SK-N-SH (cell line): Measurements from ENCODE around the gene CCDC68. TPM values are rescaled to one million over a fixed set of nuclear protein-coding genes. Genes with fewer than 3 reads are reported as not detected.
A peak's percentile ranks its signal among the peaks of the same experiment; 100 is the strongest.

Source experiments
- CTCF ChIA-PET: fragments of 300-600, 350-600 bp; formaldehyde crosslinking; extraction: SDS; loops from one replicate; lab custom pipeline; 2021; lab: Yijun Ruan, JAX
- POLR2A ChIA-PET: fragments of 350-600 bp; sonication (Branson Sonifier 250); formaldehyde crosslinking; extraction: SDS; loops from one replicate; lab custom pipeline; 2020; ENCODE audit warnings: antibody characterized with exemption, inconsistent platforms; lab: Yijun Ruan, JAX
- DNase-seq: peaks from one replicate; pipeline ENCODE4 v3.0.0; 2012
- H2AFZ ChIP-seq: fragments of 200-600 bp; sonication (generic); 2 replicates; pipeline ENCODE4 v1.8.1; 2016; ENCODE audit warnings: antibody characterized with exemption, mild to moderate bottlenecking, low read depth
- H3F3A ChIP-seq: fragments of 200-600 bp; sonication (generic); replicated peaks from 2 replicates; pipeline ENCODE3; 2016; ENCODE audit warnings: antibody characterized with exemption, mild to moderate bottlenecking; ENCODE audit not compliant: insufficient read depth
- H3K27ac ChIP-seq, 2 experiments: fragments of 200-500 bp in 1 of 2; fragments of 200-600 bp in 1 of 2; sonication (Bioruptor generic) in 1 of 2; sonication (generic), shearing (Covaris generic) in 1 of 2; 2 replicates each; pipeline versions ENCODE4 v1.5.1 to v1.6.1; 2014 to 2016; ENCODE audit warnings: low read depth in 2 of 2, inconsistent platforms in 1 of 2, low read length in 1 of 2, mild to moderate bottlenecking in 1 of 2, mixed read lengths in 1 of 2
- H3K27me3 ChIP-seq: fragments of 200-600 bp; sonication (generic), shearing (Covaris generic); 2 replicates; pipeline ENCODE4 v1.6.1; 2016; ENCODE audit warnings: mixed run types; ENCODE audit not compliant: insufficient read depth
- H3K36me3 ChIP-seq, 2 experiments: fragments of 200-500 bp in 1 of 2; fragments of 200-600 bp in 1 of 2; sonication (Bioruptor generic) in 1 of 2; sonication (generic) in 1 of 2; replicated peaks in 1 of 2; 2 replicates each; pipeline versions ENCODE3 to v1.5.1; 2014 to 2016; ENCODE audit warnings: low read length in 1 of 2, mild to moderate bottlenecking in 1 of 2; ENCODE audit not compliant: insufficient read depth in 2 of 2, control insufficient read depth in 1 of 2
- H3K4me1 ChIP-seq, 2 experiments: fragments of 200-500 bp in 1 of 2; fragments of 200-600 bp in 1 of 2; sonication (Bioruptor generic) in 1 of 2; sonication (generic), shearing (Covaris generic) in 1 of 2; 2 replicates each; pipeline versions ENCODE4 v1.5.1 to v1.6.1; 2014 to 2016; ENCODE audit warnings: low read depth in 1 of 2, low read length in 1 of 2, mixed run types in 1 of 2; ENCODE audit not compliant: insufficient read depth in 2 of 2, control insufficient read depth in 1 of 2
- H3K4me2 ChIP-seq: fragments of 200-600 bp; sonication (generic), shearing (Covaris generic); 2 replicates; pipeline ENCODE4 v1.6.1; 2017; ENCODE audit warnings: mixed run types
- H3K4me3 ChIP-seq, 2 experiments: fragments of 200-500 bp in 1 of 2; fragments of 200-600 bp in 1 of 2; sonication (Bioruptor generic) in 1 of 2; sonication (generic), shearing (Covaris generic) in 1 of 2; 2 replicates each; pipeline versions ENCODE4 v1.5.1 to v1.8.1; 2014 to 2016; ENCODE audit warnings: low read depth in 2 of 2, inconsistent platforms in 1 of 2, low read length in 1 of 2, mild to moderate bottlenecking in 1 of 2, mixed read lengths in 1 of 2, moderate library complexity in 1 of 2
- H3K79me2 ChIP-seq: fragments of 200-600 bp; sonication (generic); 2 replicates; pipeline ENCODE4 v1.8.1; 2017; ENCODE audit warnings: mild to moderate bottlenecking; ENCODE audit not compliant: insufficient read depth
- H3K9ac ChIP-seq: fragments of 200-600 bp; sonication (generic); 2 replicates; pipeline ENCODE4 v1.6.1; 2017; ENCODE audit warnings: mixed run types
- H3K9me2 ChIP-seq: fragments of 200-600 bp; sonication (generic); 2 replicates; pipeline ENCODE4 v1.6.1; 2017; ENCODE audit warnings: mixed run types
- H3K9me3 ChIP-seq: fragments of 200-600 bp; sonication (generic); 2 replicates; pipeline ENCODE4 v1.6.1; 2017; ENCODE audit warnings: mixed run types, mild to moderate bottlenecking, moderate library complexity
- H4K20me1 ChIP-seq: fragments of 200-600 bp; sonication (generic); 2 replicates; pipeline ENCODE4 v1.6.1; 2017; ENCODE audit warnings: mild to moderate bottlenecking, mixed run types; ENCODE audit not compliant: insufficient read depth
- CHD2 ChIP-seq: fragments of 150-350 bp; IDR thresholded peaks from 2 replicates; pipeline ENCODE4 v1.6.1; 2018; ENCODE audit warnings: low read length; ENCODE audit not compliant: partially characterized antibody
- FOSL2 ChIP-seq: IDR thresholded peaks from 2 replicates; pipeline ENCODE4 v1.4.0; 2012; ENCODE audit warnings: low read depth, mild to moderate bottlenecking, moderate library complexity, borderline replicate concordance
- GABPA ChIP-seq: IDR thresholded peaks from 2 replicates; pipeline ENCODE4 v1.4.0; 2012; ENCODE audit warnings: low read depth, mild to moderate bottlenecking
- GATA2 ChIP-seq: sonication (generic); formaldehyde crosslinking; IDR thresholded peaks from 2 replicates; pipeline ENCODE4 v1.5.0; 2020; ENCODE audit warnings: mild to moderate bottlenecking, missing genetic modification reagents
- JUND ChIP-seq: IDR thresholded peaks from 2 replicates; pipeline ENCODE4 v1.4.0; 2012
- MAX ChIP-seq: IDR thresholded peaks from 2 replicates; pipeline ENCODE4 v1.4.0; 2012; ENCODE audit warnings: low read depth
- MEF2A ChIP-seq: IDR thresholded peaks from 2 replicates; pipeline ENCODE4 v1.4.0; 2012; ENCODE audit warnings: low read depth, borderline replicate concordance
- NFIC ChIP-seq: IDR thresholded peaks from 2 replicates; pipeline ENCODE4 v1.4.0; 2012; ENCODE audit warnings: borderline replicate concordance
- NRF1 ChIP-seq: IDR thresholded peaks from 2 replicates; pipeline ENCODE4 v1.6.1; 2012; ENCODE audit warnings: low read depth, mild to moderate bottlenecking, low read length
- POLR2AphosphoS5 ChIP-seq: IDR thresholded peaks from 2 replicates; pipeline ENCODE4 v1.6.1; 2012; ENCODE audit warnings: low read depth, low read length
- RAD21 ChIP-seq: IDR thresholded peaks from 2 replicates; pipeline ENCODE4 v1.6.1; 2012; ENCODE audit warnings: mild to moderate bottlenecking, low read length
- RCOR1 ChIP-seq: fragments of 150-350 bp; IDR thresholded peaks from 2 replicates; pipeline ENCODE4 v1.6.1; 2017; ENCODE audit warnings: antibody characterized with exemption, low read length
- RFX5 ChIP-seq: IDR thresholded peaks from 2 replicates; pipeline ENCODE4 v1.6.1; 2012; ENCODE audit warnings: mild to moderate bottlenecking, improper control_type of control experiment, low read length
- RXRA ChIP-seq: IDR thresholded peaks from 2 replicates; pipeline ENCODE4 v1.4.0; 2012; ENCODE audit warnings: low read depth, mild to moderate bottlenecking, borderline replicate concordance
- TAF1 ChIP-seq: IDR thresholded peaks from 2 replicates; pipeline ENCODE4 v1.6.1; 2012; ENCODE audit warnings: low read depth, mild to moderate bottlenecking, low read length, moderate library complexity, borderline replicate concordance
- WGBS: methylation state at CpG from one replicate; pipeline ENCODE4 v1.1.6; 2017; ENCODE audit warnings: low lambda C conversion rate; 5-methylcytosine and 5-hydroxymethylcytosine counted together
- polyA plus RNA-seq, 3 experiments: library from polyadenylated mRNA; depleted of rRNA; stranded (reverse); fragments of >200 nt; gene quantifications; 2 replicates each; pipeline ENCODE4 v1.2.3, GENCODE V29; 2012
- TF ChIP-seq, protein P1 (sequence below): fragments of 150-350 bp; IDR thresholded peaks from 2 replicates; pipeline ENCODE4 v1.6.1; 2017; ENCODE audit warnings: antibody characterized with exemption, low read length, low read depth, borderline replicate concordance
- TF ChIP-seq, protein P2 (sequence below): fragments of 200-600 bp; sonication (generic); IDR thresholded peaks from 2 replicates; pipeline ENCODE4 v1.6.1; 2017; ENCODE audit warnings: antibody characterized with exemption, mild to moderate bottlenecking, moderate library complexity
- TF ChIP-seq, protein P3 (sequence below): fragments of 150-350 bp; IDR thresholded peaks from 2 replicates; pipeline ENCODE4 v1.6.1; 2016; ENCODE audit warnings: mild to moderate bottlenecking, low read depth, low read length
- TF ChIP-seq, protein P4 (sequence below): IDR thresholded peaks from 2 replicates; pipeline ENCODE4; 2012
- TF ChIP-seq, protein P5 (sequence below): IDR thresholded peaks from 2 replicates; pipeline ENCODE4 v1.4.0; 2012; ENCODE audit warnings: low read depth, borderline replicate concordance

CCDC68 gene
- polyA plus RNA-seq, 1 of the 3 experiments (the other 2 are of a cell fraction): not detected

DNA sequence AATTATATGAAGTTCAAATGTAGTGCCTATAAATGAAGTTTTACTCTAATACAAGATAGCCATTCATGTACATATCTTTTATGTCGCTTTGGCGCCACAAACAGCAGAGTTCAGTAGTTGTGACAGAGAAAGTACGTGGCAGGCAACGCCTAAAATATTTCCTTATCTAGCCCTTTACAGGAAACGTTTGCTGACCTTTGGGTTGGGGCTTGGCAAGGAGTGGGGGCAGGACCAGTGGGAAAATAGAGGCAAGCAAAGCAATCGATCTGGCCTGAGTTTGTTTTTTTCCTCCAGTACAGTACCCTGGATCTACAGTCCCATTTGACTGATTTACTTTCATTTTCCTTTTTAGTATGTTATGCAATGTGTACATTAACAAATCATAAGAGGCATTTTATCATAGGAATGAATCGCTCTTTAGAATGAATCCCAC lies 13.1 kb downstream of the CCDC68 start:
- H3K9me3 ChIP-seq: no peaks in the 10 kb centered on the region
- H3F3A ChIP-seq: no peaks in the 10 kb centered on the region
- CTCF ChIA-PET: interaction anchor here (0.7 to 1.5 kb wide), 2 partner anchors 32 to 267 kb away, joined by 3 to 4 read pairs; no protein-coding TSS in a partner anchor
- H3K9ac ChIP-seq: no peak overlapping the region
- no peak overlapping the region; a peak in 1 of 4 replicates for H3K27ac ChIP-seq
- H4K20me1 ChIP-seq: no peaks in the 10 kb centered on the region
- no peaks in the 10 kb centered on the region for H3K9me2 ChIP-seq
- no peaks in the 10 kb centered on the region for H3K27me3 ChIP-seq
- DNase-seq: no peak
- H2AFZ ChIP-seq: peak overlapping the region; percentile 74
- POLR2A ChIA-PET: no interaction called here
- H3K4me1 ChIP-seq: peaks cover 0 to 10% of the 10 kb centered on the region in 2 experiments; a peak in 2 of 4 replicates
- H3K4me2 ChIP-seq: peak overlapping the region; percentile 17; the same call in 1 of the 2 replicates
- no peak for TF ChIP-seq MEF2A
- TF ChIP-seq, protein P1, sequence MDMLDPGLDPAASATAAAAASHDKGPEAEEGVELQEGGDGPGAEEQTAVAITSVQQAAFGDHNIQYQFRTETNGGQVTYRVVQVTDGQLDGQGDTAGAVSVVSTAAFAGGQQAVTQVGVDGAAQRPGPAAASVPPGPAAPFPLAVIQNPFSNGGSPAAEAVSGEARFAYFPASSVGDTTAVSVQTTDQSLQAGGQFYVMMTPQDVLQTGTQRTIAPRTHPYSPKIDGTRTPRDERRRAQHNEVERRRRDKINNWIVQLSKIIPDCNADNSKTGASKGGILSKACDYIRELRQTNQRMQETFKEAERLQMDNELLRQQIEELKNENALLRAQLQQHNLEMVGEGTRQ: no peak
- TF ChIP-seq NRF1: no peak
- no peak for TF ChIP-seq MAX
- no peak for TF ChIP-seq GABPA
- TF ChIP-seq, all 33 proteins: peak for 0
- 87% methylated on average over 7 of the region's 7 CpGs for WGBS
- H3K36me3 ChIP-seq: no peaks in the 10 kb centered on the region
- H3K79me2 ChIP-seq: no peaks in the 10 kb centered on the region; the same call in 1 of the 2 replicates
- H3K4me3 ChIP-seq: peak overlapping the region in 1 of 2 experiments; percentile 23; a peak in 1 of 4 replicates

GRCh38 chr18:54945576-54946125 lies 13.6 kb downstream of the CCDC68 start:
- no peaks in the 10 kb centered on the region; the same call in 1 of the 2 replicates for H3K79me2 ChIP-seq
- no peaks in the 10 kb centered on the region for H3K27me3 ChIP-seq
- H2AFZ ChIP-seq: peak overlapping the region; percentile 74; the same call in 1 of the 2 replicates
- no peaks in the 10 kb centered on the region for H3F3A ChIP-seq
- H3K36me3 ChIP-seq: no peaks in the 10 kb centered on the region
- no peak overlapping the region for H3K9ac ChIP-seq
- no peaks in the 10 kb centered on the region for H3K9me2 ChIP-seq
- H3K4me2 ChIP-seq: no peak overlapping the region
- no peaks in the 10 kb centered on the region for H3K9me3 ChIP-seq
- H3K4me3 ChIP-seq: no peak overlapping the region
- POLR2A ChIA-PET: no interaction called here
- no peak overlapping the region for H3K27ac ChIP-seq
- no peak for DNase-seq
- peaks cover 0 to 10% of the 10 kb centered on the region in 2 experiments; a peak in 2 of 4 replicates for H3K4me1 ChIP-seq
- WGBS: 90% methylated on average over 4 of the region's 4 CpGs
- CTCF ChIA-PET: interaction anchor here (0.7 kb wide), 2 partner anchors 19 to 32 kb away, joined by 3 read pairs; no protein-coding TSS in a partner anchor
- H4K20me1 ChIP-seq: no peaks in the 10 kb centered on the region
- no peak for TF ChIP-seq NFIC
- TF ChIP-seq JUND: no peak
- TF ChIP-seq, protein P2, sequence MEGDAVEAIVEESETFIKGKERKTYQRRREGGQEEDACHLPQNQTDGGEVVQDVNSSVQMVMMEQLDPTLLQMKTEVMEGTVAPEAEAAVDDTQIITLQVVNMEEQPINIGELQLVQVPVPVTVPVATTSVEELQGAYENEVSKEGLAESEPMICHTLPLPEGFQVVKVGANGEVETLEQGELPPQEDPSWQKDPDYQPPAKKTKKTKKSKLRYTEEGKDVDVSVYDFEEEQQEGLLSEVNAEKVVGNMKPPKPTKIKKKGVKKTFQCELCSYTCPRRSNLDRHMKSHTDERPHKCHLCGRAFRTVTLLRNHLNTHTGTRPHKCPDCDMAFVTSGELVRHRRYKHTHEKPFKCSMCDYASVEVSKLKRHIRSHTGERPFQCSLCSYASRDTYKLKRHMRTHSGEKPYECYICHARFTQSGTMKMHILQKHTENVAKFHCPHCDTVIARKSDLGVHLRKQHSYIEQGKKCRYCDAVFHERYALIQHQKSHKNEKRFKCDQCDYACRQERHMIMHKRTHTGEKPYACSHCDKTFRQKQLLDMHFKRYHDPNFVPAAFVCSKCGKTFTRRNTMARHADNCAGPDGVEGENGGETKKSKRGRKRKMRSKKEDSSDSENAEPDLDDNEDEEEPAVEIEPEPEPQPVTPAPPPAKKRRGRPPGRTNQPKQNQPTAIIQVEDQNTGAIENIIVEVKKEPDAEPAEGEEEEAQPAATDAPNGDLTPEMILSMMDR: no peak
- no peak for TF ChIP-seq RXRA
- TF ChIP-seq, protein P3, sequence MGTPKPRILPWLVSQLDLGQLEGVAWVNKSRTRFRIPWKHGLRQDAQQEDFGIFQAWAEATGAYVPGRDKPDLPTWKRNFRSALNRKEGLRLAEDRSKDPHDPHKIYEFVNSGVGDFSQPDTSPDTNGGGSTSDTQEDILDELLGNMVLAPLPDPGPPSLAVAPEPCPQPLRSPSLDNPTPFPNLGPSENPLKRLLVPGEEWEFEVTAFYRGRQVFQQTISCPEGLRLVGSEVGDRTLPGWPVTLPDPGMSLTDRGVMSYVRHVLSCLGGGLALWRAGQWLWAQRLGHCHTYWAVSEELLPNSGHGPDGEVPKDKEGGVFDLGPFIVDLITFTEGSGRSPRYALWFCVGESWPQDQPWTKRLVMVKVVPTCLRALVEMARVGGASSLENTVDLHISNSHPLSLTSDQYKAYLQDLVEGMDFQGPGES: no peak
- TF ChIP-seq TAF1: no peak
- TF ChIP-seq FOSL2: no peak
- no peak for TF ChIP-seq POLR2AphosphoS5
- TF ChIP-seq, protein P4, sequence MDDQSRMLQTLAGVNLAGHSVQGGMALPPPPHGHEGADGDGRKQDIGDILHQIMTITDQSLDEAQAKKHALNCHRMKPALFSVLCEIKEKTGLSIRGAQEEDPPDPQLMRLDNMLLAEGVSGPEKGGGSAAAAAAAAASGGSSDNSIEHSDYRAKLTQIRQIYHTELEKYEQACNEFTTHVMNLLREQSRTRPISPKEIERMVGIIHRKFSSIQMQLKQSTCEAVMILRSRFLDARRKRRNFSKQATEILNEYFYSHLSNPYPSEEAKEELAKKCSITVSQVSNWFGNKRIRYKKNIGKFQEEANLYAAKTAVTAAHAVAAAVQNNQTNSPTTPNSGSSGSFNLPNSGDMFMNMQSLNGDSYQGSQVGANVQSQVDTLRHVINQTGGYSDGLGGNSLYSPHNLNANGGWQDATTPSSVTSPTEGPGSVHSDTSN: no peak
- TF ChIP-seq RAD21: no peak
- TF ChIP-seq RFX5: no peak
- no peak for TF ChIP-seq CHD2
- TF ChIP-seq RCOR1: no peak
- TF ChIP-seq GATA2: no peak
- TF ChIP-seq, protein P5, sequence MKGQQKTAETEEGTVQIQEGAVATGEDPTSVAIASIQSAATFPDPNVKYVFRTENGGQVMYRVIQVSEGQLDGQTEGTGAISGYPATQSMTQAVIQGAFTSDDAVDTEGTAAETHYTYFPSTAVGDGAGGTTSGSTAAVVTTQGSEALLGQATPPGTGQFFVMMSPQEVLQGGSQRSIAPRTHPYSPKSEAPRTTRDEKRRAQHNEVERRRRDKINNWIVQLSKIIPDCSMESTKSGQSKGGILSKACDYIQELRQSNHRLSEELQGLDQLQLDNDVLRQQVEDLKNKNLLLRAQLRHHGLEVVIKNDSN: no peak
